Suppressor macrophage (primary cell): ENCODE results near the gene TRIM44.
"Not testable (repeated sequence)": the region's sequence is repeated elsewhere in the genome, so short reads cannot be mapped to it uniquely, and the experiment has no call there.

Experiments
- DNase-seq, 4 experiments: peaks; one replicate each; pipeline ENCODE4 v3.0.0-alpha.2; 2020 to 2022

TRIM44 gene

DNA sequence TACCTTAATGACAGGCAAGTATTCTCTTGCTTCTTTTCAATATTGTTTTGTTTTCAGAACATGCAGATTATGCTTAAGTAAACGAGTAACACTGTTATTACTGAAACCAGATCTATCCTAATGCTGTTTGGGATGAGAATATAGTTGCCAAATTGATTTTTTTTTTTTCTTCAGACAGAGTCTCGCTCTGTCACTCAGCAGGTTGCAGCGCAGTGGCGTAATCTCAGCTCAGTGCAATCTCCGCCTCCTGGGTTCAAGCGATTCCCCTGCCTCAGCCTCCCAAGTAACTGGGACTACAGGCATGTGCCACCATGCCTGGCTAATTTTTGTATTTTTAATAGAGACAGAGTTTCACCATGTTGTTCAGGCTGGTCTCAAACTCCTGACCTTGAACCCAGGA, 91.0 kb downstream of the TRIM44 start:
- DNase-seq, result not testable (repeated sequence)

DNA sequence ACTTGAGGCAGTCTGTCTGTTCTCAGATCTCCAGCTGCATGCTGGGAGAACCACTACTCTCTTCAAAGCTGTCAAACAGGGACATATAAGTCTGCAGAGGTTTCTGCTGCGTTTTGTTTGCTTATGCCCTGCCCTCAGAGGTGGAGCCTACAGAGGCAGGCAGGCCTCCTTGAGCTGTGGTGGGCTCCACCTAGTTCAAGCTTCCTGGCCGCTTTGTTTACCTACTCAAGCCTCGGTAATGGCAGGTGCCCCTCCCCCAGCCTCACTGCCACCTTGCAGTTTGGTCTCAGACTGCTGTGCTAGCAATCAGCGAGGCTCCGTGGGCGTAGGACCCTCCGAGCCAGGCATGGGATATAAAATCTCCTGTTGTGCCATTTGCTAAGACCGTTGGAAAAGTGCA, 97.4 kb downstream of the TRIM44 start:
- not testable (repeated sequence) for DNase-seq

DNA sequence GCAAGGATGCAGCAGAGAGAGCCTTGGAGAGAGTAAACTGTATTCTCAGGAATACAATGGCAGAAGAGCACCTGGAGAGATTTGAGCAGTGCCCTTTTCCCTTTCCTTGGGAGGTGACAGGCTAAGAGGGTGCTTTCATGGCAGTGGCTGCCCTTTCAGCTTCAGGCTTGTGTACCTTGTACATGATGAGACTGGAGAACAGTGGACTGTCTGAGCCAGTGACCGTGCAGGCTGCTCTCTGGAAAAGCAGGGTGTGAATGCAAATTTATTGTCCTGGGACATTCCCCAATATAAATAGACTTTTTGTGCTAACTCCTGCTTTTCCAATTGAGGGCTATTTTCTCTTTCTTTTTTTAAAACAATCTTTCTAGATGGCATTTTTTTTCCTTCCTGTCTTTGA, 99.3 kb downstream of the TRIM44 start:
- no peak for DNase-seq

DNA sequence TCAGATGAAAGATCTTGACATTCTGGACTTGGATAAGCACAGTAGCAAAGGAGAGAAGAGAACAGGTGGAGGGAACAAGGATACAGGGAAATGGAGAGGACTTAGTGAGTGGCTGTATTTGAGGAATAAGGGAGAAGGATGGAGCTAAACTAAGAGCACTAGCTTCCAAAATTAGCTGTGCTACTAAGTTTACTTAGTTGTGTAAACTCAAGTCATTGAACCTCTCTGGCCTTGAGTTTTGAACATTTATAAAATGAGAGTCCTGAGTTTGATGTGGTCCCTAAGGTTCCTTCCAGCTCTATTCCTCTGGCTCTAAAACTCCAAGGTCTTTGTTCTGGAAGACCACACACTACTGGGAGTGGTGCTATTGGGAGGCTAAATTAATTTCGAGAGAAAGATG, 100.7 kb downstream of the TRIM44 start:
- DNase-seq, result no peak

DNA sequence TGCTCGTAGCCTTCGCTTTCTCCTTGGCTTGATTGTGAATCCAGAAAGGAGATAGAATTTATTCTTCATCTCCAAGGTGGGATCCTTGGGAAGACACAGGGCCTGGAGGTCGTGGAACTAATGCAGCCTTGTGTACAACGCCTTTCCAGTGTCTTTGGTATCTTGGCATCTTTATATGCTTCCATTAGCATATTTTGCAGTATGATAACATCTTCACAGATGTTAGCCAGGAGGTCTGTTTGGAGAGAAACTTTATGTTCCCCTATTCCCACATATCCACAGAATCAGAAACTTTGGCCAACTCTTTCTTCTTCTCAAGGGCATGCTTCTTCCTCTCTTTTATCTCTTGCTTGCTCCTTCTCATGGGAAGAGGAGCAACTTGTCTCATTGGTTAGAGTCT, 101.2 kb downstream of the TRIM44 start:
- no peak for DNase-seq

DNA sequence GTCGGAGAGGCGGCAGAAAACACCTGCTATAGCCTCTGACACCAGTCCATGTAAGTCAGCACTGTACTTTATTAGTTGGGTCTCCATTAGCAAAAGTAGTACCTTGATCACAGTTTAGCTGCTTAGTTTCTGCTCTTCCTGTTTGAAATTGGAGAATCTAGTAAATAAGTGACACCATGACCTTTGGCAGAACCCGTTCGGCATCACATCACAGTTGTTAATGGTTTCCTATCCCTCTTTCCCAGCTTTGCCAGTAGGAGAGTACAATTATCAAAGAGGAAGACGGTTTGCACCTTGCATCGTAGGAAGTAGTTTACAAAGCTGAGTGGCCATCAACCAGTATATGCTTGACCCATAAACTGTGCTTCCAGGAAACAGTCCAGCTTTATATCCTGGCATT, 101.8 kb downstream of the TRIM44 start:
- DNase-seq, result no peak

DNA sequence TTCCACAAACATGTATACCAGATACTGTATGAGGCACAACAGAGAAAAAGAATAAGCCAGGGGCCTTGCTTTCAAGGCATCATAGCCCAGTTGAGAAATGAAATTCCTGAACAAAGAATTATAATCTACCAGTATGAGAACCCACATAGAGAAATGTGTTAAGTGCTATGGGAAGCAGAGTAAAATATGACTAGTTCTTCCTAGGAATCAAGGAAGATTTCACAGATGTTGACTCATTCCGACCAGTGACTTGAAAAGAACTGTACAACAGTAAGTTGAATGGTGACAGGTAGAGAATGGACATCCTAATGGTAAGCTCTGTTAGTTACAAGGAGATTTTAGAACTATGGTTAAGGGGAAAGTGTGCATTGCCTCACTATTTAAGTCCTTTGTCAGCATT, 102.6 kb downstream of the TRIM44 start:
- no peak for DNase-seq

DNA sequence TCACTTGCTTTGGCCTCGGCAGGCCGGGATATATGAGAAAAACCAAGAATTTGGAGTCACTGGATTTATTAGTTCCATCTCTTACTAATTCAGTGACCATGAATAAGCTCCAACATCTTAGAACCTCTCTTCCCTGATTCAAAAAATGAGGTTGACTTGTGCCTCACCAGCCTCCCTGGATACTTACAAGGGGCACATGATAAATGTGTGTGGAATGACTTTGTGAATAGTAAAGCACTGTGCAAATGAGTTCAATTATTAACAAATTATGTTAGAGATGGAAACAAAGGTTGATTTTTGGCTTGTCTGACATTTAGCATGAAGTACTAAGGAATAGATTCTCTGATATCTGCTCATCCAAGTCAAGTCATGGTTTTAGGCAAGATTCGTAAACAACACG, 104.1 kb downstream of the TRIM44 start:
- DNase-seq, result no peak

DNA sequence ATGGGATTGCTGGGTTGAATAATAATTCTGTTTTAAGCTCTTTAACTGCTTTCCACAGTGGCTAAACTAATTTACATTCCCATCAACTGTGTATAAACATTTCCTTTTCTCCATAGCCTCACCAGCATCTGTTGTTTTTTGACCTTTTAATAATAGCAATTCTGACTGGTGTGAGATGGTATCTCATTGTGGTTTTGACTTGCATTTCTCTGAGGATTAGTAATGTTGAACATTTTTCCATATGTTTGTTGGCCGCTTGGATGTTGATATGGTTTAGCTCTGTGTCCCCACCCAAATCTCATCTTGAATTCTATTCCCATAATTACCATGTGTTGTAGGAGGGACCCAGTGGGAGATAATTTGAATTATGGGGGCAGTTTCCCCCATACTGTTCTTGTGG, 107.8 kb downstream of the TRIM44 start:
- not testable (repeated sequence) for DNase-seq

DNA sequence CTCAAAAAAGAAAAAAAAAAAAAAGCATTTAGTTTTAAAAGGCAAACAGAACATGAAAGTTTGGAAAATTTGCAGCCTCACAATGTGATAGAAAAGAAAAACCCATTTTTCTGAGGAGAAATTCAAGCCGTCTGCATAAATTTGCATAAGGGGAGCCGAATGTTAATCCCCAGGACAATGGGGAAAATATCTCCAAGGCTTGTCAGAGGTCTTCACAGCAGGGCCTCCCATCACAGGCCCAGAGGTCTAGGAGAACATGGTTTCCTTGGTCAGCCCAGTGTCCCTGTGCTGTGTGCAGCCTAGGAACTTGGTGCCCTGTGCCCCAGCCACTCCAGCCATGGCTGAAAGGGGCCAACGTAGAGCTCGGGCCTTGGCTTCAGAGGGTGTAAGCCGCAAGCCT, 109.1 kb downstream of the TRIM44 start:
- no peak for DNase-seq

DNA sequence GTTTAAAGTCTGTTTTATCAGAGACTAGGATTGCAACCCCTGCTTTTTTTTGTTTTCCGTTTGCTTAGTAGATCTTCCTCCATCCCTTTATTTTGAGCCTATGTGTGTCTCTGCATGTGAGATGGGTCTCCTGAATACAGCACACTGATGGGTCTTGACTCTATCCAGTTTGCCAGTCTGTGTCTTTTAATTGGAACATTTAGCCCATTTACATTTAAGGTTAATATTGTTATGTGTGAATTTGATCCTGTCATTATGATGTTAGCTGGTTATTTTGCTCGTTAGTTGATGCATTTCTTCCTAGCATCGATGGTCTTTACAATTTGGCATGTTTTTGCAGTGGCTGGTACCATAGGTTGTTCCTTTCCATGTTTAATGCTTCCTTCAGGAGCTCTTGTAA, 114.7 kb downstream of the TRIM44 start:
- DNase-seq, result not testable (repeated sequence)

DNA sequence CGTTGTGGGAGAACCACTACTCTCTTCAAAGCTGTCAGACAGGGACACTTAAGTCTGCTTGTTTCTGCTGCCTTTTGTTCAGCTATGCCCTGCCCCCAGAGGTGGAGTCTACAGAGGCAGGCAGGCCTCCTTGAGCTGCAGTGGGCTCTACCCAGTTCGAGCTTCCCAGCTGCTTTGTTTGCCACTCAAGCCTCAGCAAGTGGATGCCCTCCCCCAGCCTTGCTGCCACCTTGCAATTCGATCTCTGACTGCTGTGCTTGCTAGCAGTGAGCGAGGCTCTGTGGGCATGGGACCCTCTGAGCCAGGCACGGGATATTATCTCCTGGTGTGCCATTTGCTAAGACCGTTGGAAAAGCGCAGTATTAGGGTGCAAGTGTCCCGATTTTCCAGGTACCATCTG, 116.4 kb downstream of the TRIM44 start:
- not testable (repeated sequence) for DNase-seq

DNA sequence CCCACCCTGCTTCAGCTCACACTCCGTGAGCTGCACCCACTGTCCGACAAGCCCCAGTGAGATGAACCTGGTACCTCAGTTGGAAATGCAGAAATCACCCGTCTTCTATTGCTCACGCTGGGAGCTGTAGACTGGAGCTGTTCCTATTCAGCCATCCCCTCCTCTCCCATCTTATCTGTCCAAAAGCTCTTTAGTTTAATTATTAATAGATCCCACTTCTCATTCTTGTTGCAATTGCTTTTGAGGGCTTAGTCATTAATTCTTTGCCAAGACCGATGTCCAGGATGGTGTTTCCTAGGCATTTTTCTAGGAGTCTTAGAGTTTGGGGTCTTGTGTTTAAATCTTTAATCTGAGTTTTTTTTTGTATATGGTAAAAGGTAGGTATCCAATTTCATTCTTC, 116.8 kb downstream of the TRIM44 start:
- no peak for DNase-seq

DNA sequence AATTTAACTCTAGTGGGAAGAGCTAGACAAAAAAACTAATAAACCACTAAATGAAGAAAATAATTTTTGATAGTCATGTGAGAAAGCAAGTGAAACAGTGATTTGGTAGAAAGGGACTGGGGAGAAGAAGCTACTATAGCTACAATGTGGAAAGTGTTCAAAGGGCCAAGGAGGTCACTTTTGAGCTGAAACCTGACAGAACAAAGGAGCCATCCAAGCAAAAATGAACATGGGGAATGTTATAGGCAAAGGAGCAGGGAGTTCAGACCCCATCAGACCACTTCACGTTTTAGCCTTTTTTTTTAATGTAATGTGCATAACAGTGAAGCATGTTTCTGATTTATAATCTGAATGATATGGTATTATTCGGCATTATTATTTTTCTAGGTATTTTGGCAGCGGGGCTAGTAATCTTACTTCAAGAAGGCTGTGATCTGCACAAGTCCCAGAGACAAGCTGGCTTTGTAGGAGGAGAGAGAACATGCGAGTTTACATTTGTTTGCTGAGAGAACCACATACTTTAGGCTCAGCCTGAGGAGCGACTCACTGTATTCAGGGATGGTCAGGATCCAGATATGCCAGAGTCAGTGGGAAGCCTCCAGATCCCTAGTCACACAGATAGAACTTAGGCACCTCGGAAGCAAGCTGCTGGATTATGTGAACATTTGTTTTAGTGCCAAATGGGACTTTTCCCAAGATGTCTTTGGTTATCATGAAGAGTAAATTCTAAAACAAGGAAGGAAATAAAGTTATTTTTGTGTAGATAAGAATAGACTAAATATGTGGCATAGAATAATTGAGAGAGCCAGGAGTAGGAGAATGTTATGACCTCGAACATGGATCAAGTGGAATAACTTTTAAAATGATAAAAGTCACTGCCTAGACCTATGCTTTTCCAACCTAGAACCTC, 118.6 kb downstream of the TRIM44 start:
- no peak for DNase-seq

DNA sequence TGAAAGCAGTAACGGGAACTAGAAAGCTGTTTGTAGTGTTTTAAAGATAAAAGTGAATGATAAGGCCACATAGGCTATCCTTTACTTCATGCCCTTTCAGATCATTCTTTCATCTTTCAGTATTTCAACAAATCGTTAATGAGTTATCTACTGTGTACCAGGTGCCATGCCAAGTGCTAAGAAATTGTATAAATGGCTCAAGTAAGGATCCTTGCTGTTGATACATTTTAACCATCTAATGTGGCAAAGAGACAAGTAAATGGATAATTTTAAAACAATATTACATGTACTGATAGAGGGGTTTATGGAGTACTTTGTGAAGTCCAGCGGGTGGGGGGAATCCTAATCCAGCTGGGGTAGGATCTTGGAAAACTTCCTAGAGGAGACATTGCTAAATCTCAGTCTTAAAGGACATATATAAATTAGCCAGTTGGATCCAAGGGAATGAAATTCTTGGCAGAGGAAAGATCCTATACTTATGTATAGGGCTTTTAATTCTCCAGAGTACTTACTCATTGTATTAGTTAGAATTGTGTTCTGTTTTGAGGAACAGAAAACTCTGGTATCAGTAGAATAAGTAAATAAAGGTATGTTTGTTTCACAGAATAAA, 119.4 kb downstream of the TRIM44 start:
- no peak for DNase-seq

DNA sequence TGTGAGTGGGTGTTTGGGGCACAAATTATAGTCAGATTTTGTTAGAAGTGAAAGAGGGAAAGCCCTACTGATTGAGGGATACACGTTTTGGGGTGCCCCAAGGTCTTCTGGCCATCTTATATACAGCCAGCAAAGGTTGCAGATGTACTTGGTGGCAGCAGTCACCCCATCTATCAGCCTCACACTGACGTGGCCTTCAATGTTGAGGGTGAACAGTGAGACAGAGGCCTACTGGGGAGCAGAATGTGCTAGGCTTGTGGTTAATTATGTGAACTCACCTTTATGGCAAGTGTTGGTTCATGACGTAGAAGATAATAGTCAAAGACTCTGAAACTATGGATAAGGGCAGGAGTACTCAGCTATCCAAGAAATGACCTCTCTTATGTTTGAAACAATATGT, 121.2 kb downstream of the TRIM44 start:
- DNase-seq, result no peak

DNA sequence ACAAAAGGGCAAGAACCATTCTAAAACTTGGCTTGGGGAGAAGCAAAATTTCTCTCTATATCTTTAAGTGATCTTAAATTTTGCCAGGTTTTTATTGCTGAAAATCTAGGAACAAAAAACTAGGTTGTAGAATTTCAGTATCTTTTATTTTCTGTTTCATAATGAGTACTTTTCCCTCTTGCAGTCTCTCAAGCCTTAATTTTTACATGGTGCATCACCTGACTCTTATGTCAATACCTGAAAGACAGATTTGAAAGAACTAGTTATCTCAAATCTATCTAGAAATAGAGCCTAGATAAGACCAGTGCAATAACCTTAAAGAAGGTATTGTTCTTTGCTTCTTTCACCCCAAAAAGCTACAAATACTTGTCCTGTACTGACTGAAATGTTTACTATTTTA, 122.1 kb downstream of the TRIM44 start:
- DNase-seq, result no peak

DNA sequence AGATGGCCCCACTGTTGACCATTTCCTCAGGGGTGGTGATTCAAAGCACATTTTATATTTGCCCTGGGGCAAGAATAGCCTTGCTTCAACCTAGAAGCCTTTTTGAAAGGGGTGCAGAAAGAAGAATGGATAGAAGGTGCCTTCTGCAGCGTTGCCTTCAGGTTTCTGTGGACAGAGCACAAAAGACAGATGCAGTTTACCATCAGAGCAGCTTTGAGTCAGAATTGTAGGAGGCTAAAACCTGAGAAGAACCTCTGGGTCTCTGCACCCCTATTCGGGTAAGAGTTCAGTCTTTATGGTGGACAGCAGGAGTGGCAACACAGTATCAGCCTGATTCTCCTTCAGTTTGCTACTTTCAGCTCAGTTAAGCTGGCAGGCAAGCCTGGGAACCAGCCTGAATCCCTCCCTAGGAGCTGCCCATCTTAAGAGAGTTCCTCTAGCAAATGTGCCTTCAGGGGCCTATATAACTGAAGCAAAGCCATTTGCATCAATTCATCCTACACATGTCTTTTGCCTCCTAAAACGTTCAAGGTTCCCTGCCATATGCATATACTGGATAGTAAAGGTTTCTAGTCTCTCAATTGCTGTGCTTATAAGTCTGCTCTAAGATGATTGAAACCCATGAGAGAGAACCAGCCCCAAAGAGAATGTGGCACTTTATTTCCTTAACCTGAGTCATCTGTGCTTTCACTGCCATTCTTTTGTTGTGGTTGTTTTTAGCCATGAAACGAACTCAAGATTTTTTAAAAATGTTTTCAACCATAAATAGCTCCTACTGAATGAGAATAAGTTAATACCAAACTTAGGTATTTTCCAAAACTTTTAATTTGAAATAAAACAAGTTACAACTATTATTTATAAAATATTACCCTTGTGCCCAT, 123.0 kb downstream of the TRIM44 start:
- DNase-seq, result no peak

DNA sequence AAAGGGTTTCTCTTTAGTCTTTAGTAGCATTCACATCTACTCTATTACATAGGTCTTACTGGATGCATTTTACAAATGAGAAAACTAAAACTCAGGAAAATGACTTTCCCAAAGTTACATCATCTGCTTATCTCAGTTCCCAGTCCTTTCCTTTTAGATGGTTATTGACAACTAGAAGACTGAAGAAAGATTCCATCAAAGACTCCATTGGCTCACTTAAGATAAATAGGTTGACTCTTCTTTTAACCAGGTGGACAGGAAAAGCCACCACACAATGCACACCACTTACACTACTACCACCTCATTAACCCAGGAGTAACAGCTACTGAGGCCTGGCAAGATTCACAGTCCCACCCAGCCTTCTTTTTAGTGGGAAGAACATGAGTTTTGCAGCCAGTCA, 123.6 kb downstream of the TRIM44 start:
- no peak for DNase-seq

DNA sequence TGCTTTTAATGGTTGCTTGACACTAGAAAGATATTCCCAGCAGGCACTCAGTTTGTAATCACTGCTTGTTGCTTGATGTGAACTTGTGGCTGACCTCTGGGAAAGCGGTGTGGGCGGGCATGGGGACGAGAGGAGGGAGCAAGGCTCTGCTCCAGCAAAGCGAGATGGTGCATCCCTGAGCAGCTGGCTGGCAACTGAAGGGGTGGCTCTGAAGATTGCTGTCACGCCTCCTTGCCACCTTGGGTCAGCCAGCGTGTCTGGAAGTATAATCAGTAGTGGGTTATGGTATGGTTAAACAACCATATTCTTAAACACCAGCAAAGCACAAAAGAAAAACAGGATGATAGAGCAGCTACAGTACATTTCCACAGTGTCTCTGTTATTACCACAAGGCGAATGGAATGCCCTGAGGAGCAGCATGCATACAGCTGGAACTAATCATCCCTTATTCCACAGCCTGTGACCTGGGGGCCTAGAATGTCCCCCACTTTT, 124.5 kb downstream of the TRIM44 start:
- no peak for DNase-seq

DNA sequence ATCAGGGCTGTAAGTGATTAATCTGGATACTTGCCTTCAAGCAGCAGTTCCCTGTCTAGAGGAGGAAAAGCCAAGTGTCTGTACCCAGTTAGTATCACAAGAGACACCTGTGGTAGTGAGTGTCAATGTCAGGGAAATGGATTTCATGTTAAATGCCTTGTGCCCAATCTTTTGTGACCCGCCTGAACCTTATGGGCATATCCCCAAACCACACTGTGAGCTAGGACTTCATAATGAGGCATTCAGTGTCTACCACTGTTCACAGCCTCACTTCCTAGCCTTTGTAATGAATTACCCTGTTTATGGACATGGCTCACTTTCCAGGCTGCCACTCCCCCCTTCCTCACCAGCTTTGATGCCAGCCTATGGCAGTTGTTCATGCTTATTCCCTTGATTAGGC, 125.1 kb downstream of the TRIM44 start:
- no peak for DNase-seq

DNA sequence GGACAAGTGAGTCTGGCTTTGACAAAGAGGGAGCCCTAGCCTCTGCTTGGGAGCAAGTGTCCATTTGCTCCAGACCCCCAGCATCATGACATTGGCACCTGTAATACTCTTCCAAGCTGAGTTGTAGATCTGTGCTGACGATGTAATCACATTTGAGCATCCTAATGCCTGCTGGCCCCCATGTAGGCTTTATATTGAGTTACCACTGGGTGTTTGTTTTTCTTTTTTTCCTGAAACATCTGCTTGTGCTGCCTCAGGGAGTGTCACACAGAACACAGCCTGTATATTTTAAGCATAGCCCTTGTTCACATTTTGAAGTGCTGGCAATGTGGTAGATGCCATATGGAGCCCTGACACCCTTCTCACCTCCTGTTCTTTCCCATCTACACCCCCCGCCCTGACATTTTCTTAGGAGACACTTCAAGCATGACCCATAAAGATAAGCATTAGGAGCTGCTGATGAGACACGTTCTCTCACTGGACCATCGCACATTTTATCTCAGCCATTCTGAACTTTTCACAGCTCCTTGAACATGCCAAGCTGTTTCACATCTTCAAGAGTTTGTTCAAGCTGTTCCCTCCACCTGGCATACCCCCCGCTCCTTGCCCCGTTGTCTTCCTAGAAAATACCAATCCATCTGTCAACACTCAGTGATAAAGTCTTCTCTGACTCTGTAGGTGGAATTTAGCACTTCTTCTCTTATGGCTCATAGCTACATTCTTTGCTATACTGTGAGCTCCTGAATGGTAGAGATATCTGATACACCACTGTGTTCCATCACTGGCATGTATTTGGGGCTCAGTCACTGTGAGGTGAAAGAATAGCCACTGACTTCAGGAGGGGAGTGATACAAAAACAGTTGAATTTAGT, 128.7 kb downstream of the TRIM44 start:
- no peak for DNase-seq
